ENCODE data around the gene TICRR. TPM values are rescaled to one million over a fixed set of nuclear protein-coding genes. Genes with fewer than 3 reads are reported as not detected.

Gene TICRR
- total RNA-seq, 1 experiment from 2014 or later = 23.6 TPM

GRCh38 chr15:89528757-89529352 is 46.4 kb upstream of the TICRR start:
- Histone ChIP-seq H3K36me3 (ENCODE audit: low read depth) (no peaks in the 10 kb centered on the region), H3K4me1 (replicated peaks; ENCODE audit: insufficient read depth) (no peaks in the 10 kb centered on the region), H4K20me1 (ENCODE audit: insufficient read depth) (no peaks in the 10 kb centered on the region), H3K9me2 (ENCODE audit: insufficient read depth) (no peaks in the 10 kb centered on the region; the same call in 1 of the 2 replicates), H3F3A (ENCODE audit: insufficient read depth, low read depth) (peaks cover 4% of the 10 kb centered on the region; the same call in 1 of the 2 replicates), H3K4me2 (no peak overlapping the region), H3K9me3 (ENCODE audit: insufficient read depth, low read depth) (no peaks in the 10 kb centered on the region), H3K27me3 (ENCODE audit: insufficient read depth, low read depth) (no peaks in the 10 kb centered on the region), H3K4me3 (no peak overlapping the region), H3K27ac (no peak overlapping the region), H3K79me2 (ENCODE audit: low read depth) (no peaks in the 10 kb centered on the region), H2AFZ (no peak overlapping the region)
- TF ChIP-seq EZH2 (IDR thresholded peaks at IDR 0.05; ENCODE audit: low read depth) = no peak
- no peak for TF ChIP-seq CTCF (conservative IDR thresholded peaks at IDR 0.05)
- ChIA-PET CTCF (no interaction called here), POLR2A (ENCODE audit: unreplicated experiment) (no interaction called here)
- no TSS peak for BruUV-seq (replicated peaks)
- no peak for DNase-seq
- intact Hi-C loops (cut with micrococcal nuclease; ENCODE audit: unreplicated experiment) = no loop called here

DNA sequence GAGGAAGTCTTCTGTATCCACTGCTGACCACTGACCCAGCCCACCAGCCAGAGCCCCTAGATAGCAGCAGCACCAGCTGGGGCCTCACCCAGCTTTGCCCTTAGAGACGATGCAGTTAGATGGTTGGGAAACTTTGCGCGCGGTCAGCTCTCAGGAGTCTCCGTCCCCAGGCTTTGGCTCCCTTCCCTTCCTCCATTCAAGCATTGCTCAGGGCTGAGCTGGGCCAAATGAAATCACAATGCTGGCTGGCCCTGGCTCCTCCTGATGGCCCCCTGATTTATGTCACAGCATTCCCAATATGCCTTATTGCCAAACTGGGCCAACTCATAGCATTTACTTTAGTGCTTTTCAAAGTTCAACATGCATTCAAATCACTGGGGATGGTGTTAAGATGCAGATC is 44.3 kb upstream of the TICRR start:
- no peaks in the 10 kb centered on the region for H3K36me3 ChIP-seq (ENCODE audit: low read depth)

GRCh38 chr15:89531796-89532537 is 43.3 kb upstream of the TICRR start:
- no peak overlapping the region for H3K4me2 ChIP-seq
- no peak overlapping the region for H3K4me3 ChIP-seq
- CTCF ChIA-PET = no interaction called here
- no peaks in the 10 kb centered on the region for H3K9me3 ChIP-seq (ENCODE audit: insufficient read depth, low read depth)
- H2AFZ ChIP-seq = no peak overlapping the region
- peaks cover 4% of the 10 kb centered on the region; the same call in 1 of the 2 replicates for H3F3A ChIP-seq (ENCODE audit: insufficient read depth, low read depth)
- H3K4me1 ChIP-seq (replicated peaks; ENCODE audit: insufficient read depth) = no peaks in the 10 kb centered on the region
- intact Hi-C loops (cut with micrococcal nuclease; ENCODE audit: unreplicated experiment) = loop anchor here (1.0 kb wide), 1 partner anchor 36 kb away; the partner anchor contains the start of gene RHCG
- no peak overlapping the region for H3K27ac ChIP-seq
- BruUV-seq (replicated peaks) = no TSS peak
- H4K20me1 ChIP-seq (ENCODE audit: insufficient read depth) = no peaks in the 10 kb centered on the region
- no peaks in the 10 kb centered on the region for H3K27me3 ChIP-seq (ENCODE audit: insufficient read depth, low read depth)
- TF ChIP-seq EZH2 (IDR thresholded peaks at IDR 0.05; ENCODE audit: low read depth) (no peak), CTCF (conservative IDR thresholded peaks at IDR 0.05) (no peak)
- peak in 1 of 2 experiments; percentile 46 for DNase-seq
- POLR2A ChIA-PET (ENCODE audit: unreplicated experiment) = no interaction called here
- no peaks in the 10 kb centered on the region for H3K79me2 ChIP-seq (ENCODE audit: low read depth)
- no peaks in the 10 kb centered on the region for H3K9me2 ChIP-seq (ENCODE audit: insufficient read depth)
- no peaks in the 10 kb centered on the region for H3K36me3 ChIP-seq (ENCODE audit: low read depth)

More for the DNA sequence above, 44.3 kb upstream of the TICRR start:
- no peaks in the 10 kb centered on the region for H3K9me3 ChIP-seq (ENCODE audit: insufficient read depth, low read depth)
- no peak overlapping the region for H3K4me2 ChIP-seq
- ChIA-PET CTCF (no interaction called here), POLR2A (ENCODE audit: unreplicated experiment) (interaction anchor here (0.6 kb wide), 1 partner anchor 558 kb away, joined by 7 read pairs; no protein-coding TSS in a partner anchor)
- intact Hi-C loops (cut with micrococcal nuclease; ENCODE audit: unreplicated experiment) = loop anchor here (1.0 kb wide), 1 partner anchor 35 kb away; the partner anchor contains the start of gene RHCG
- H3F3A ChIP-seq (ENCODE audit: insufficient read depth, low read depth) = peaks cover 4% of the 10 kb centered on the region; the same call in 1 of the 2 replicates
- H3K27me3 ChIP-seq (ENCODE audit: insufficient read depth, low read depth) = no peaks in the 10 kb centered on the region
- no peaks in the 10 kb centered on the region for H3K9me2 ChIP-seq (ENCODE audit: insufficient read depth)
- H3K79me2 ChIP-seq (ENCODE audit: low read depth) = no peaks in the 10 kb centered on the region
- H3K4me1 ChIP-seq (replicated peaks; ENCODE audit: insufficient read depth) = no peaks in the 10 kb centered on the region
- DNase-seq = no peak
- H4K20me1 ChIP-seq (ENCODE audit: insufficient read depth) = no peaks in the 10 kb centered on the region
- no TSS peak for BruUV-seq (replicated peaks)
- TF ChIP-seq EZH2 (IDR thresholded peaks at IDR 0.05; ENCODE audit: low read depth) = no peak
- TF ChIP-seq CTCF (conservative IDR thresholded peaks at IDR 0.05) = no peak
- H3K27ac ChIP-seq = no peak overlapping the region
- no peak overlapping the region for H3K4me3 ChIP-seq
- H2AFZ ChIP-seq = no peak overlapping the region
